H1 (cell line): Measurements from ENCODE around the gene USP54. TPM values are rescaled to one million over a fixed set of nuclear protein-coding genes. Genes with fewer than 3 reads are reported as not detected.

Source experiments
- CTCF ChIA-PET: fragments of 300-600 bp; sonication (Branson Sonifier 250); formaldehyde crosslinking; loops from one replicate; lab custom pipeline; 2021; ENCODE audit not compliant: partially characterized antibody; lab: Charles Lee
- POLR2A ChIA-PET: fragments of 300-600 bp; sonication (Branson Sonifier 250); formaldehyde crosslinking; loops from one replicate; lab custom pipeline; 2021; ENCODE audit warnings: inconsistent platforms; ENCODE audit not compliant: partially characterized antibody; lab: Charles Lee
- DNase-seq, 2 experiments: peaks; one replicate each; pipeline versions ENCODE4 v3.0.0 to v3.0.0-alpha.2; 2010 to 2022; ENCODE audit warnings: low spot score in 2 of 2, low read depth in 1 of 2, mixed read lengths in 1 of 2
- FAIRE-seq: peaks from 2 replicates; lab custom pipeline; 2011; peaks lifted over from hg19 to GRCh38; lab: Jason Lieb, UNC
- H2AFZ ChIP-seq: 2 replicates; pipeline ENCODE4 v1.8.1; 2012; ENCODE audit warnings: low read length, inconsistent platforms
- H2AK5ac ChIP-seq: 2 replicates; pipeline ENCODE4 v1.6.1; 2013; ENCODE audit warnings: low read depth, low read length
- H2BK120ac ChIP-seq: replicated peaks from 2 replicates; pipeline ENCODE3; 2013; ENCODE audit warnings: low read depth, low read length, inconsistent platforms
- H2BK12ac ChIP-seq: 2 replicates; pipeline ENCODE4 v1.6.1; 2013; ENCODE audit warnings: low read depth, low read length
- H2BK15ac ChIP-seq: 2 replicates; pipeline ENCODE4 v1.6.1; 2013; ENCODE audit warnings: low read length
- H2BK20ac ChIP-seq: 2 replicates; pipeline ENCODE4 v1.6.1; 2013; ENCODE audit warnings: low read length
- H2BK5ac ChIP-seq: 2 replicates; pipeline ENCODE4 v1.6.1; 2013; ENCODE audit warnings: low read depth, low read length
- H3K14ac ChIP-seq: 2 replicates; pipeline ENCODE4 v1.6.1; 2013; ENCODE audit warnings: inconsistent platforms; ENCODE audit not compliant: insufficient read length
- H3K18ac ChIP-seq: 2 replicates; pipeline ENCODE4 v1.6.1; 2013; ENCODE audit warnings: low read length; ENCODE audit errors: extremely low read depth
- H3K23ac ChIP-seq: 2 replicates; pipeline ENCODE4 v1.6.1; 2013; ENCODE audit warnings: inconsistent platforms; ENCODE audit not compliant: insufficient read length
- H3K23me2 ChIP-seq: 2 replicates; pipeline ENCODE4 v1.6.1; 2013; ENCODE audit warnings: low read depth, low read length
- H3K27ac ChIP-seq: 2 replicates; pipeline ENCODE4 v1.6.1; 2011; ENCODE audit warnings: low read depth, low read length, inconsistent platforms
- H3K27me3 ChIP-seq, 4 experiments: replicated peaks in 1 of 4; 1 replicate in 1 of 4; 2 replicates in 3 of 4; pipeline versions ENCODE4 v1.6.1 to v1.8.1; 2011 to 2013; ENCODE audit warnings: low read length in 3 of 4, mild to moderate bottlenecking in 3 of 4, inconsistent platforms in 2 of 4, mixed read lengths in 2 of 4, moderate library complexity in 1 of 4; ENCODE audit not compliant: control insufficient read depth in 3 of 4, insufficient read depth in 3 of 4; ENCODE audit errors: extremely low read depth in 1 of 4
- H3K36me3 ChIP-seq, 4 experiments: 2 replicates each; pipeline versions ENCODE4 v1.6.1 to v1.8.1; 2011 to 2013; ENCODE audit warnings: mild to moderate bottlenecking in 4 of 4, low read length in 3 of 4, moderate library complexity in 2 of 4, control low read depth in 1 of 4, inconsistent platforms in 1 of 4; ENCODE audit not compliant: insufficient read depth in 4 of 4, control insufficient read depth in 2 of 4
- H3K4ac ChIP-seq: replicated peaks from 2 replicates; pipeline ENCODE3; 2013; ENCODE audit warnings: low read length, low read depth, mixed read lengths, inconsistent platforms; ENCODE audit not compliant: insufficient read length
- H3K4me1 ChIP-seq, 4 experiments: replicated peaks in 1 of 4; 1 replicate in 1 of 4; 2 replicates in 3 of 4; pipeline versions ENCODE4 v1.6.1 to v1.8.1; 2011 to 2013; ENCODE audit warnings: low read length in 3 of 4, inconsistent platforms in 2 of 4, mixed read lengths in 1 of 4; ENCODE audit not compliant: insufficient read depth in 4 of 4, control insufficient read depth in 3 of 4
- H3K4me2 ChIP-seq, 2 experiments: 2 replicates each; pipeline versions ENCODE4 v1.6.1 to v1.8.1; 2011 to 2013; ENCODE audit warnings: low read depth in 2 of 2, low read length in 2 of 2, control low read depth in 1 of 2, inconsistent platforms in 1 of 2, mild to moderate bottlenecking in 1 of 2; ENCODE audit not compliant: insufficient read depth in 1 of 2
- H3K4me3 ChIP-seq, 4 experiments: fragments of 200-600, 300-600 bp in 1 of 4; sonication (generic), shearing (Covaris generic), sonication (Bioruptor Twin) in 1 of 4; 2 replicates each; pipeline versions ENCODE4 v1.5.1 to v1.8.1; 2011 to 2016; ENCODE audit warnings: low read length in 4 of 4, low read depth in 3 of 4, control low read depth in 2 of 4, inconsistent platforms in 2 of 4, mild to moderate bottlenecking in 2 of 4, mixed read lengths in 1 of 4, moderate library complexity in 1 of 4; ENCODE audit not compliant: insufficient read depth in 2 of 4; ENCODE audit errors: extremely low read depth in 1 of 4
- H3K56ac ChIP-seq: replicated peaks from 2 replicates; pipeline ENCODE3; 2013; ENCODE audit warnings: low read depth, mild to moderate bottlenecking, mixed read lengths, low read length, inconsistent platforms; ENCODE audit not compliant: insufficient read length
- H3K79me1 ChIP-seq: 2 replicates; pipeline ENCODE4 v1.6.1; 2013; ENCODE audit warnings: low read depth, low read length, control low read depth
- H3K79me2 ChIP-seq, 2 experiments: 2 replicates each; pipeline versions ENCODE4 v1.6.1 to v1.8.1; 2012 to 2013; ENCODE audit warnings: low read length in 2 of 2, mild to moderate bottlenecking in 2 of 2, inconsistent platforms in 1 of 2; ENCODE audit not compliant: insufficient read depth in 2 of 2, control insufficient read depth in 1 of 2
- H3K9ac ChIP-seq, 4 experiments: replicated peaks in 1 of 4; 1 replicate in 1 of 4; 2 replicates in 3 of 4; pipeline versions ENCODE4 v1.6.1 to v1.8.1; 2011 to 2013; ENCODE audit warnings: low read depth in 3 of 4, low read length in 3 of 4, control low read depth in 2 of 4, mild to moderate bottlenecking in 2 of 4, moderate library complexity in 2 of 4, inconsistent platforms in 1 of 4; ENCODE audit errors: extremely low read depth in 1 of 4
- H3K9me3 ChIP-seq, 2 experiments: 2 replicates each; pipeline versions ENCODE4 v1.6.1 to v1.8.1; 2012 to 2013; ENCODE audit warnings: mild to moderate bottlenecking in 2 of 2, moderate library complexity in 2 of 2, control low read depth in 1 of 2, inconsistent platforms in 1 of 2, low read depth in 1 of 2, low read length in 1 of 2, mixed read lengths in 1 of 2; ENCODE audit not compliant: insufficient read depth in 2 of 2
- H4K20me1 ChIP-seq, 2 experiments: replicated peaks in 1 of 2; 2 replicates each; pipeline versions ENCODE3 to v1.8.1; 2011 to 2013; ENCODE audit warnings: inconsistent platforms in 2 of 2, low read length in 2 of 2, mild to moderate bottlenecking in 1 of 2; ENCODE audit not compliant: insufficient read depth in 2 of 2, control insufficient read depth in 1 of 2
- H4K5ac ChIP-seq: 2 replicates; pipeline ENCODE4 v1.6.1; 2013; ENCODE audit warnings: low read length, low read depth, mixed read lengths, inconsistent platforms; ENCODE audit not compliant: insufficient read length
- H4K8ac ChIP-seq: 2 replicates; pipeline ENCODE4 v1.8.0; 2013; ENCODE audit warnings: mild to moderate bottlenecking, moderate library complexity, low read length, inconsistent platforms; ENCODE audit not compliant: insufficient read depth; ENCODE audit errors: extremely low read depth
- H4K91ac ChIP-seq: replicated peaks from 2 replicates; pipeline ENCODE3; 2013; ENCODE audit warnings: low read length, mixed read lengths, inconsistent platforms; ENCODE audit not compliant: insufficient read length
- BCL11A ChIP-seq, 2 experiments: IDR thresholded peaks; one replicate each; pipeline ENCODE4 v1.6.1; 2011; ENCODE audit warnings: low read depth in 2 of 2, low read length in 2 of 2, mild to moderate bottlenecking in 2 of 2
- CHD1 ChIP-seq: IDR thresholded peaks from 2 replicates; pipeline ENCODE4 v1.6.1; 2012; ENCODE audit warnings: low read depth, low read length, improper control_type of control experiment
- GABPA ChIP-seq: IDR thresholded peaks from 2 replicates; pipeline ENCODE4 v1.6.1; 2011; ENCODE audit warnings: mild to moderate bottlenecking, low read length, moderate library complexity, borderline replicate concordance; ENCODE audit not compliant: insufficient read depth
- HDAC2 ChIP-seq, 2 experiments: fragments of 300-600 bp in 1 of 2; sonication (generic) in 1 of 2; IDR thresholded peaks; 2 replicates each; pipeline ENCODE4 v1.6.1; 2011 to 2012; ENCODE audit warnings: low read depth in 2 of 2, low read length in 2 of 2, mild to moderate bottlenecking in 2 of 2, moderate library complexity in 2 of 2, borderline replicate concordance in 1 of 2, inconsistent platforms in 1 of 2
- RBBP5 ChIP-seq: IDR thresholded peaks from 2 replicates; pipeline ENCODE4 v1.7.1; 2012; ENCODE audit warnings: low read depth, mild to moderate bottlenecking, inconsistent platforms, low read length, moderate library complexity, borderline replicate concordance
- RXRA ChIP-seq: IDR thresholded peaks from 2 replicates; pipeline ENCODE4 v1.6.1; 2011; ENCODE audit warnings: low read depth, mild to moderate bottlenecking, low read length, moderate library complexity; ENCODE audit not compliant: insufficient read depth
- SIX5 ChIP-seq: IDR thresholded peaks from 2 replicates; pipeline ENCODE4 v1.6.1; 2011; ENCODE audit warnings: mild to moderate bottlenecking, low read depth, low read length
- WGBS, 2 experiments: shearing (Covaris generic) in 1 of 2; methylation state at CpG; one replicate each; pipeline versions ENCODE4 v1.1.6 to v1.1.7; 2013 to 2015; ENCODE audit warnings: low lambda C conversion rate in 2 of 2, mixed read lengths in 2 of 2, inconsistent platforms in 1 of 2, low coverage in 1 of 2, missing lambda C conversion rate in 1 of 2; ENCODE audit not compliant: insufficient replicate concordance in 2 of 2, insufficient coverage in 1 of 2, insufficient read length in 1 of 2; ENCODE audit errors: extremely low coverage in 1 of 2, missing lambda C conversion rate in 1 of 2; 5-methylcytosine and 5-hydroxymethylcytosine counted together
- polyA plus RNA-seq, 7 experiments: library from polyadenylated mRNA; depleted of rRNA in 3 of 7; stranded (reverse) in 5 of 7; unstranded in 2 of 7; fragments of >200 nt in 5 of 7; fragments of 200-250 nt in 2 of 7; gene quantifications; 1 replicate in 5 of 7; 2 replicates in 1 of 7; 4 replicates in 1 of 7; pipeline versions ENCODE4 v1.2.1 to v1.2.3, GENCODE V29; 2011 to 2013; ENCODE audit warnings: missing spikeins in 2 of 7, mixed read lengths in 2 of 7
- total RNA-seq: library from RNA; stranded (reverse); fragmentation: NEBNext Ultra II Directional; extraction: Animal tissue kit (Norgen Biotek cat#: 25700); gene quantifications from 2 replicates; pipeline ENCODE4 v1.2.1, GENCODE V29; 2021

Gene USP54
- total and polyA plus RNA-seq, 2 of the 8 experiments (the other 6 are each of a cell fraction or from before 2014, with no cell fraction given): 46.2 to 65.6 TPM

- no peaks in the 10 kb centered on the region for H3K79me1 ChIP-seq
- peaks cover 0 to 22% (median 4%) of the 10 kb centered on the region in 4 experiments; a peak in 2 of 7 replicates for H3K4me1 ChIP-seq
- H3K4me2 ChIP-seq: peak overlapping the region; percentile 54 to 56
- H4K8ac ChIP-seq: no peak overlapping the region
- H3K9me3 ChIP-seq: peaks cover 0 to 3% of the 10 kb centered on the region in 2 experiments; a peak in 1 of 4 replicates
- H4K91ac ChIP-seq: no peak overlapping the region
- H4K5ac ChIP-seq: no peak overlapping the region
- H3K27me3 ChIP-seq: no peaks in the 10 kb centered on the region
- no peak overlapping the region for H2AK5ac ChIP-seq
- no peaks in the 10 kb centered on the region for H3K36me3 ChIP-seq
- no peak overlapping the region for H3K23ac ChIP-seq
- H2BK15ac ChIP-seq: no peak overlapping the region
- no peak overlapping the region for H2BK5ac ChIP-seq
- H2BK120ac ChIP-seq: no peak overlapping the region
- no peak overlapping the region for H3K18ac ChIP-seq
- DNase-seq: no peak
- no peak overlapping the region for H2BK20ac ChIP-seq
- ChIA-PET CTCF (interaction anchor here (1.2 to 2.7 kb wide), 4 partner anchors 7 to 60 kb away, joined by 3 to 7 read pairs (median 4); no protein-coding TSS in a partner anchor), POLR2A (interaction anchor here (0.6 to 3.2 kb wide), 6 partner anchors 8 to 141 kb away, joined by 3 to 26 read pairs (median 14); no protein-coding TSS in a partner anchor)
- H4K20me1 ChIP-seq: no peaks in the 10 kb centered on the region
- H3K4ac ChIP-seq: no peak overlapping the region
- H2AFZ ChIP-seq: no peak overlapping the region
- TF ChIP-seq CHD1 (no peak), RBBP5 (no peak), RXRA (no peak), BCL11A (IDR thresholded peaks at IDR 0.05; ENCODE audit: low read depth in 2 of 2, low read length in 2 of 2) (no peak), GABPA (no peak), SIX5 (no peak), HDAC2 (IDR thresholded peaks at IDR 0.05; ENCODE audit: borderline replicate concordance in 1 of 2, low read depth in 2 of 2, low read length in 2 of 2) (no peak)
- FAIRE-seq: no peak
- no peaks in the 10 kb centered on the region for H3K23me2 ChIP-seq
- H2BK12ac ChIP-seq: no peak overlapping the region
- no peak overlapping the region for H3K27ac ChIP-seq
- no peak overlapping the region for H3K56ac ChIP-seq
- peaks cover 0 to 54% of the 10 kb centered on the region in 2 experiments; a peak in 3 of 4 replicates for H3K79me2 ChIP-seq
- no peak overlapping the region for H3K14ac ChIP-seq
- 81% methylated on average over 3 of the region's 3 CpGs; no CpG with 5 or more reads in 1 of the 2 experiments for whole genome bisulfite sequencing, 2 experiments
- peak overlapping the region in 2 of 4 experiments; percentile 2 to 52; a peak in 2 of 8 replicates for H3K4me3 ChIP-seq
- peak overlapping the region in 1 of 4 experiments; percentile 46; a peak in 1 of 7 replicates for H3K9ac ChIP-seq
Measured at GRCh38 chr10:73589563-73590126, 1.5 kb downstream of the USP54 start.
